GM21360 (cell line): ENCODE results near the gene ZNF264.
"Not testable (repeated sequence)": the region's sequence is repeated elsewhere in the genome, so short reads cannot be mapped to it uniquely, and the experiment has no call there.

Source experiments
- ATAC-seq: cut with Tn5 transposase; IDR thresholded peaks from one replicate; pipeline ENCODE4 v1.9.1; 2021; ENCODE audit warnings: mild to moderate bottlenecking, moderate library complexity; ENCODE audit not compliant: unreplicated experiment

ZNF264 gene

DNA sequence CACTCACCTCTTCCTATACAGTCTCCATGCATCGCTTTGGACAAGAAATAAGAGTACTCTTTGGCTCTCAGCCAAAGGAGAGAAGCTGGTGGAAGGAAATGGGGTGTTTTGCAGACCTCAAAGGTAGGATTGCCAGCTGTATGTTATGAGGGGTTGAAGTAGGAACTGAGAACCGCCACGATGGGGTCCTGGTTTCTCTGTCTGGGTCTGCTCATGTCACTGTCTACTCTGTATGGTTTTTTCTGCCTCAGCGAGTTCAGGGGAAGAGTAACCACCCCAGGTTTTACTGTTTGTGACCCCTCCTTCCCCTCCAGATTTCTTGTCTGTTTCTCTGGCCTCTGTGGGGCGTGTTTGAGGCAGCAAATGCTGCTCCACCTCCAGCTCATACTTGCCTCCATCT is 53.2 kb downstream of the ZNF264 start:
- ATAC-seq, result no peak

DNA sequence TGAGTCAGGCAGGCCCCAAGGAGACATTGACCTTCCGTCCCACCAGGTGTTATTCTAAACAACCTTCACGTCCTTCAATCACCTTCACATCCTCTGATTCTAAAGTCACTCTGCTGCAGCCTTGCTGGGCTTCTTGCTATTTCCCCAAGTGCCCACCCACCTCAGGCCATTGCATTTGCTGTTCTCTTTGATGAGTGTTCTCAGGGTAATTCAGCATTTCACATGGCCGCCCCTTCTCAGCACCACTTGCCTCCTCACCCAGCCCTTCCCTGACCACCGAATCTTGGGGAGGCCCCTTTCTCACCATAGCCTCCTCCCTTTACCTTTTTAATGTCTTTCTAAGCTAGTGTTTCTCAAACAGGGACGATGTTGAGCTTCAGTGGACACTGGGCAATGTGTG is 53.8 kb downstream of the ZNF264 start:
- no peak for ATAC-seq

DNA sequence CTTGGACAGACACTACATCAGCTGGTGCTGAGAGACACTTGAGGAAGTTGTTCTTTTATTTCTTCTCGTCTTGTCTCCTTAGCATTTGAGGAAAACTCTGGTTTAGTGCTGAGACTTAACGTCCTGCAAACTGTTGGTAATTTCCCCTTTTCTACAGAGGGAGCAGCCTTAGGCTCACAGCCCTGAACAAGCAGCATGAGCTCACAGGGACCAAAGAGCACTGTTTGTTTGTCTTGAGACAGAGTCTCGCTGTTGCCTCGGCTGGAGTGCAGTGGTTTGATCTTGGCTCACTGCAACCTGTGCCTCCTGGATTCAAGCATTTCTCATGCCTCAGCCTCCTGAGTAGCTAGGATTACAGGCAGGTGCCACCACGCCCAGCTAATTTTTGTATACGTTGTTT is 54.7 kb downstream of the ZNF264 start:
- ATAC-seq, result no peak

DNA sequence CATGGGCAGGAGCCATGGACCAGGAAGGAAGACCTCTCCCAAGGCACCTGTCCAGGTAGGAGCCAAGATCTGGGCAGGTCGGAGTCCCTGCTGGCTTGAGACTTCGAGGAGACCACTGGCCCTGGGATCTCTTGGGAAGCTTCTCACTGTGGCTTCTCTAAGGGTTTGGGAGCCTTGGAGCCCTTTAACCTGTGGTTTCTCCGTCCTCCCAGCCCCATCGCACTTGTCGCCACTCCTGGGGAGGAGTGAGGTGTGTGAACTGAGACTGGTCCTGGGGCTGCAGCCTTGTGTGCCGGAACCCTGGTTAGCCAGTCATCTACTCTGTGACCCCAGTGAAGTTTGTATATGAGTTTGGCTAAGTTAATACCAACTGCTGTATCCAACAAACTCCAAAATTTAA is 57.3 kb downstream of the ZNF264 start:
- ATAC-seq, result no peak

DNA sequence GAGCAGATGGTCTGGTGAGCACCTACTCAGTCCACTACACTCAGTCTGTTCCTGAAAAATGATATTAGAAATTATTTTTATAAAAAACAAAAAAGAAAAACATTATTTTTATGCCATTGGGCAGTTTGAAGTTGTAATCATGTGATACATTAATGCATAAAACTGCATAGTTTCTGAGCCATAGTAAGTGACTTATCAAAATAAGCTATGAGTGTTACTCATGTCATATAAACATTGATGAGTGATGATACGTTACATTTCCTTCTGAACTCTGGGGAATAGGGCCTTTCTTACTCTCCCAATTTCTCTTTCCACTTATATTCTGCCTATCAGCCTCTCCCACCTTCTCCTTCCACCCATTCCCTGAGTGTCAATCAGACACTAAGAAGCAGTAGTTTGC is 58.0 kb downstream of the ZNF264 start:
- ATAC-seq, result no peak

DNA sequence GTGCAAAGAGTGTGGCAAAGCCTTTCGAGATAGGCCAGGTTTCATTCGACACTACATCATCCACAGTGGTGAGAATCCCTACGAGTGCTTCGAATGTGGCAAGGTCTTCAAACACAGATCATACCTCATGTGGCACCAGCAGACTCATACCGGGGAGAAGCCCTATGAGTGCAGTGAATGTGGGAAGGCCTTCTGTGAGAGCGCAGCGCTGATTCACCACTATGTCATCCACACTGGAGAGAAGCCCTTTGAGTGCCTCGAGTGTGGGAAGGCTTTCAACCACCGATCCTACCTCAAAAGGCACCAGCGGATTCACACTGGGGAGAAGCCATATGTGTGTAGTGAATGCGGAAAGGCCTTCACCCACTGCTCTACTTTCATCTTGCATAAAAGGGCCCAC is 62.5 kb downstream of the ZNF264 start:
- ATAC-seq, result not testable (repeated sequence)

DNA sequence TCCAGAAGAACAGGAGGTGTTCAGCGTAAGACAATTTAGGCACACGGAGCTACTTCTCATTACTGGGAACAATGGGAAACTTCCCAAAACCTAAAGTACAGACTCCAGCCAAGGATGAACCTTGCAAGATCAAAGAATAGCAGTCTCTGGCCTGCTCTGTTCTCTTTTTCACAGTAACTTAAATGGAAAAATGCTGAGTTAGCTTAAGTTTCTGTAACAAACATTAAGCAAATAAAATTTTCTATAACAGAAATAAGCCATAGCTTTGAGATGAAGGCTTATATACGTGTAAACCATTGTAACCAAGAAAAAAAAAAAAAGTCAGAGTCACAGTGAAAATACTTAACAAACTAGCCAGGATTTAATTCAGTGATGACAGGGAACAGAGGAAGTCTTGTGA is 70.7 kb downstream of the ZNF264 start:
- no peak for ATAC-seq

DNA sequence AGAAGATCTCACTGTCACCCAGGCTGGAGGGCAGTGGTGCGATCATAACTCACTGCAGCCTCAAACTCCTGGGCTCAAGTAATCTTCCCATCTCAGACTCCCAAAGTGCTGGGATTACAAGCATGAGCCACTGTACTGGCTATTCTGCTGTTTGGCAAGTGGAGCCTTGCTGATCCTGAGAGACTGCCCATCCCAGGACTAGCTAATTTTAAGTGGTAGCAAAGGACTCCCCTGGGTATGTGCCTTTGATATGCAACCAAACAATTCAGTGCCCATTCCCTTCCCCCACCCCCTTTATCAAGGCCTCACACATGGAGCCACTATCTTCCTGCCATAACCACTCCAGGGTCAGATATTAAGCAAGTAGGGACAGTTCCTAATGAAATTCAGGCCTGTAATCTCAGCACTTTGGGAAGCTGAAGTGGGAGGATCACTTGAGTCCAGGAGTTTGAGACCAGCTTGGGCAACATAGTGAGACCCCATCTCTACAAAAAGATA is 72.0 kb downstream of the ZNF264 start:
- ATAC-seq, result no peak

DNA sequence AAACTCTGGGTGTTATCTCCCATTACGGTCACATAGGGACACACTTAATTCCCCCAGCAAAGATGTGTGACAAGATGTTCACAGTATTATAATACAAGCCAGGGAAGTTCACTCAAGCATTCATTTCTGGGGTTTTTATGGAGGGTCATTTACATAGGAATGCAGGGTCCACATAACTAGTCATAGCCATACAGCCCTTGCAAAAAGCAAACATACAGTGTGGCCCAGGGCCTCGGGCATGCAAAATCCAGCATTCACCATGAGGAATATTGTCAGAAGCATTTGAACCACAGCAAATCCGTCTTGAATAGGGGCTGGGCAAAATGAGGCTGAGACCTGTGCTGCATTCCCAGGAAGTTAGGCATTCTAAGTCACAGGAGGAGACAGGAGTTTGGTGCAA is 76.0 kb downstream of the ZNF264 start:
- no peak for ATAC-seq

DNA sequence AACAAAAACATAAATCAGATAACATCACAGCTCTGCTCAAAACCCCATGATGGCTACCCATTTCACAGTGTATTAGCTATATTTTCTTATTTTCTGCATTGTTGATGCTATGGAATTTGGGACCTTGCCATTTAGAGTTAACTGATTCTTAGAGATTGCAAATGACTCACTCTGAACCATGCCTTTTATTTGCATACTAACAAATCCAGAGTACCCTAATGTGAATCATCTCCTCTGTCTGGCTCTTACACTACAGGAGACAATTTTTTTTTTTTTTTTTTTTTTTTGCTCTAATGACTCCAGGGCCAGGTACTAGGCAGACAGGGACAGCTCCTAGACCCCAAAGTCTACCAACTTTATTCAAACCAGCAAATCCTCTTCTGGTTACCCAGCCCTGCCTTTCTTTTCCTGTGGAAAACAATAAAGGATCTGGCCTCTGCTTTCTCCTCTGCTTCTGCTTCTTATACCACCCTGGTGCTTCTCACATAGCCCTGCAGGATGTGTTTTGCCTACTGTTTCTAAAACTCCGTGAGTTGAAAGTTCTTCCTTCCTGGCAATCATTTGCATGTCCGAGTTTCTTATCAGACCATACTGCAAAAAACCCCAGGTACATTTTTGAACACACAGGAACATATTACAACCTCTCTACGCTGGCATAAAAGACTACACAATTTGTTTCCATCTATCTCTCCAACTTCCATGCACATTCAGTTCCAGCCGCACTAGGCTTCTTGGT is 78.4 kb downstream of the ZNF264 start:
- ATAC-seq, result no peak

DNA sequence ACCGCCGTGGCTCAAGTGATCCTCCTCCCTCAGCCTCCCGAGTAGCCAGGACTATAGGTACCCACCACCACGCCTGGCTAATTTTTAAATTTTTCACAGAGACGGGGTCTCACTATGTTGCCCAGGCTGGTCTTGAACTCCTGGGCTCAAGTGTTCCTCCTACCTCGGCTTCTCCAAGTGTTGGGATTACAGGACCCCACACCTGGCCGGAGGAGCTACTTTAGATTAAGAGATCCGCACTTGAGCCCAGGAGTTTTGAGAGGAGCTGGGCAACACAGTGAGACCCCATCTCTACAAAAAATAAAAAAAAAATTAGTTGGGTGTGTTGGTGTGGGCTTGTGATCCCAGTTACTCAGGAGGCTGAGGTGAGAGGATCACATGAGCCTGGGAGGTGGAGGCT is 80.0 kb downstream of the ZNF264 start:
- no peak for ATAC-seq
